Erythroblast (primary cell): Measurements from ENCODE around the gene HSPA14.
"Not testable (repeated sequence)": the region's sequence is repeated elsewhere in the genome, so short reads cannot be mapped to it uniquely, and the experiment has no call there.

Experiments
- GATA1 ChIP-seq: IDR thresholded peaks from 2 replicates; pipeline ENCODE4 v1.6.1; 2011; ENCODE audit warnings: low read depth, mild to moderate bottlenecking, control low read depth, low read length, moderate library complexity
- POLR2A ChIP-seq: IDR thresholded peaks from 2 replicates; pipeline ENCODE4 v1.6.1; 2011; ENCODE audit warnings: mild to moderate bottlenecking, low read length

- TF ChIP-seq POLR2A, GATA1: not testable (repeated sequence)
These were observed 26.4 kb downstream of the HSPA14 start for GRCh38 chr10:14864466-14864865.
